HG03039 (cell line): ENCODE measurements around the gene ARCN1.

ENCODE experiments used
- ATAC-seq: cut with Tn5 transposase; IDR thresholded peaks from one replicate; pipeline ENCODE4 v1.9.1; 2021; ENCODE audit warnings: mild to moderate bottlenecking, moderate library complexity; ENCODE audit not compliant: unreplicated experiment

Gene ARCN1

DNA sequence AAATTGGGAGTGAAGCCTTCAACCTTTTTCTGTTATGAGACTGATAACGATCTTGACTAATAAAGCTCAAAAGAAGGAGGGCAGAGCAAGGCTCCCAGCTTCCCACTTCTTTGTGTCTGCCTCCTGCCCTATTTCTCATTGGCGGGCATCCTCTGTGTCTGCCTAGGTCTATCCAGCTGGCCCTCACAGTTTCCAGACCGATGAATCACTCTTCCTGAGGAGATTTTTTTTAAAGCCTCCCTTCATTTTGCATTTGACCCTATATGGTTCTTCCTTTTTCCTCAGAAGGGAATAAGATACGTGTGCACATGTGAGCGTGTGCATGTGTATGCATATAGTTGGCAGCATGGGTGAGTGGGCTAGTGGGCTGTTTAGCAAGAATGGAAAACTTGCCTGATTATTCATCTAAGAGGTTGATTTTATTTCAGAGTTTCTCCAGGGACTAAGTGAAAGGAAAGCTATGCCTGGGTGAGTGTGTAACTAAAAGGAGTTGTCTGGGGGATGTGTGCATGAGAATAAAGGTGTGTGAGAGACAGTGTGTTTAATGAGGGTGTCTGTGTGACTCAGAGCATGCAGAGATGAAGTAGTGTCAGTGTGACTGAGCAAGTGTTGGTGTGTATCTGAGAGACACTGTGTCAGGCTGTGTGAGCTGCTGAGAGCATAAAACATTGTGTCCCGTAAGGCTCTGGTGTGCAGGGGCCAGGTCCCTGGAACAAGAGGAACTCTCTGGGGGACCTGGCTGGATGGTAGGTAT, 47.4 kb downstream of the ARCN1 start:
- no peak for ATAC-seq

DNA sequence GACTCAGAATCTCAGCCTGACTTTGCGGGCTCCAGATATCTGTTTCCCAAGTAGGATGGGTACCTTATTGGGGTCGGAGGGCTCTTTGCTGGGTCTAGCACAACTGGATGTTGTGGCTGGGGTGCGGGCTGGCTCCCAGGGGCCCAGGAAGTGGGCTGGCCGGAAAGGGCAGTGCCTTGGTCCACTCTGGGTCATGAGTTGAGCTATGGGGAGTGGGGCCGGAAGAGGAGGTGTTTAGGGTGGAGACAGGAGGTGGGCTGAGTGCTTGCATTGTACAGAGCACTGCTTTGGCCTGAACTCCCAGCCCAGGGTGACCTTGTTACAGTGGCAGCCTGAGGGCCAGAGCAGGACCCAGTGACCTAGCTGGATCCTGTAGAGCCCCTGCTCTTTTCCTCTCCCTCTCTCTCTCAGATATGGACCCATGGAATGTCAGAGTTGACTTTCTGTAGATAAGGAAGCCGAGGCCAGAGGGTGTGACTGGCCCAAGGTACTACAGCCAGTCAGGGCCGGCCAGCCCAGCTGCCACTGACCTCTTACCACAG, 48.4 kb downstream of the ARCN1 start:
- no peak for ATAC-seq

DNA sequence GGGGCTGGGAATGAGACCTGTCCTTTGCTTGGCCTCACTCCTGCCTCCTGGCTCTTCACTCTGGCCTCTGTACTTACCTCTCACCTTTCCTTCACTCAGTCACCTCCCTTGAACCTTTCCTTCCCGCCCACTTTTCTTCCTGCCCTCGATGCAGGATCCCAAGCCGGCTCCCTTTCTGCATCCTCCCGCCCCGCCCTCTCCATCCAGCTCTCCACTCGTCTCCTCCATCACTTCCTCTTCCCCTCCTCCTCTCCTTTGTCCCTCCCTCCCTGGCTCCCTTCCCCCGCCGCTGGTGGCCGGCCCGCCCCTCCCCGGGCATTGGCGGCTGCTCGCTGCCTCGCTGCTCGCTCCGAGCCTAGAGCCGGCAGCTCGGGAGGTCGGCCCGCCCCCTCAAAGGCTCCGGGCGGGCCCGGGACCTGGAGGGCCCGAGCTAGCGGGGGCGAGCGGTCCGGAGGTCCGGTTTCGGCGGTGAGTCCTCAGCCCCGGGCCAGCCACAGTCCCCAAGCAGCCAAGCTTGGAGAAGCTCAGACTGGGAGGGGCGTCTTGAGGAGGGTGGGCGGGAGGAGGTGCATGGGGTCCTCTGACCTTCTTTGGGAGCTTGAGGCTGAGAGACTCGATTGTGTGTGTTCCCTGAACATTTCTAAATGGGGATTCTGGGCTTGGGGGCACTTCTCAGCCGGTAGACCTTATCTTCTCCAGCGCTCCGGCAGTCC, 49.0 kb downstream of the ARCN1 start:
- ATAC-seq = no peak

DNA sequence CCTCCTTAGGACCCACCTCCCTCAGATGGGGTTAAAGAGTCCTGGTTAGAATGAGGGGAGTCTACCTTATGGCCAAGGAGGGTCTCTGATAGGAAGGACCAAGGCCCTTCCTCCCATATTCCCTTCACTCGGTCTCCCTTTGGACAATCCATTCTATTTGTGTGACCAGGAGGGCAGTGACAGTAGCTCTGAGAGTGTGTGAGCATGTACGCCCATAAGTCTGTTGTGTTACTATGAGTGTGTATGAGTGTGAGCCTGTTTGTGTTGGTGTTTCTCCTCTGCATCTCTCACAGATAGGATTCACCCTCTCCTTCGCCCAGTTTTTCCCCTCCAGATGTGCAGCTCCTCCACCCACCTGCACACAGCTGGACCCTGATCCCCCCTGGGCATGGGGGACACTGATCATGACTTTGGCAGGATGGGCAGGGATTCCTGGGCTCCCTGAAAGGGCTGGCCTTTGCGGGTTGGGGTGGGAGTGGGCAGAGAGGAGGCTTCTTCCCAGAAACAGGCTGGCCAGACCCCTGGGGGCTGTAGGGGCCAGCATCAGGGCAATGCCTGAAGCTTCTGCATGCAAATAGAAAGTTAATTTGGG, 49.7 kb downstream of the ARCN1 start:
- no peak for ATAC-seq

DNA sequence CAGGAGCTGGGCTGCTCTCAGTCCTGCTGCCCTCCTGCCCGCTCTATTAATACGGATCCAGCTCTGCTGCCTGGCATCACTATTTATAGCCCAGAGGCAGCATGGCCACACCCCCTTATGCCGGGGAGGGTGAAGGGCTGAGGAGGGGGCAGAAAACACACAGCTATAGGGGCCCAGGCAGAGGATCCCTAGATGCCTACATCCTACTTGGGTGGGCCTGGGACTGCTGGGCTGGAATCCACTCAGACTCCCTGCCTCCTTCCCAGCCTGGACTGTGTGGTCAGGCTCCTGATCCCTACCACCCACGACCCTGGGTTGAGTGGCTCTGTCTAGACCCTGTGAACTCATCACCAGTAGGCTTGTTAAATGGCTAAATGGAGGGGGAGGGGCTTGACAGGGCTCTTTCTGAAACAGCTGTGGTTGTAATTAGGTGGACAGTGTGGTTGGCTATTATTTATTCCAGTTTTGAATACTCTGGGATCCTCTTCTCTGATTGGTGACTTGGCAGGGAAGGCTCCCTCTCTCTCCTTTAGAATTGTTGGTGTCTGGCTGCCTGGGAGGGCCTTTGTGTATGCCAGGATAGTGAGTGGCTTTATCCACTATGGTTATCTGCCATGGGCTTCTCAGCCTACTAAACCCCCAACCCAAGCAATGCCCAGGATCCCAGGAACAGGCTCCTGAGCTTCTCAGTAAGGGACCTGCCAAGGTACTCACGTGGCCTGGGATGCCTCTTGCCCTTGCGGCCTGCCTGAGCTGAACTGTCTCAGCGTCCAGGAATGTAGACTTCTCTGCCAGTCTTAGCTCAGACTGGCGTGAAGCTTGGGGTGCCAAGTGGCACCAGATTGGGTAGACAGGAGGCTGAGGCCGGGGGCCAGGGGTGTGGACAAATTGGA, 50.4 kb downstream of the ARCN1 start:
- ATAC-seq = no peak

DNA sequence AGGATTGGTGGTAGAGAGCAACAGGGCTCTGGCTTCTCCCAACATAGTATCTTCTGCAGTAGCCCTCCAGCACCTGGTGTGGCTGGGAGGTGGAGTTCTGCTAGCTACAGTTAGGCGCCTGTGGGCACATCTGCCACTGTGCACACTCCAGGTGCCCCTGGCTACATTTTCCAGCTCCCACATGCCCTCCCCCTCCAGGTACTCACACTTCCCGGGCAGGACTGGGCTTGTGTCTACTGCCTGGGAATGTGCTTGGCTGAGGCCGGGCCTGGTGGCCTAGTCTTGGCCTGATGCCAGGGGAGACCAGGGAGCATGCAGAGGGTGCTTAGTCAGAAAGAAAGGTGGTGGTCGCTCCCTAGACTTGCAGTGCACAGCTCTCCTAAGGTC, 51.1 kb downstream of the ARCN1 start:
- no peak for ATAC-seq

DNA sequence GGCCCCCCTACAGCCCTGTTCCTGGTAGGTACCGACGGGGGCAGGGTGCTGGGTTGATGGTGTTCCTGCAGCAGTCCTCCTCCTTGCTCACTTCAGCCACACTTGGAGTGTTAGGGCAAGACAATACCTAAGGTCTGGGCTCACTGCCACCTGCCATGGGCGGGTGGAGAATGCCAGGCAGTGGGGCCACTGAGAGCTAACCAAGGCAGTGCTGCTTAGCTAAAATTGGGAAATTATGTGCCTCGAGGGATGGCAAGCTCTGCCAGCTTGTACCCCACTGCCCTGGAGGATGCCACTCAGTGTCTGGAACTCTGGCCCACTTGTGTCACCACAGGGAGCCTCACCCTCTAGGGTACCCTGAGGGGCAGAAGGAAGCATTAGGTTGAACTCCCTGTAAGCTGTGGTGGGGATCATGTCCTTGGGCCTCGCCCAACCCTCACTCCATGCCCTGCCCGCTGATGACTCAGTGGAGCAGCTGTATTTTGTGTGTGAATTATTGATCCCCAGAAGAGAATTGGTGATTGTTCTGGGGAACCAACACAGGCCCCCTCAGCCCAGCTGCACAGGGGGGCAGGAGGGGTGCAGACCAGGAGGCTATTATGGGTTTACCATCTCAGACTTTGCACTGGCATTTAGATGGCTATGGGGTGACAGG, 53.0 kb downstream of the ARCN1 start:
- no peak for ATAC-seq

DNA sequence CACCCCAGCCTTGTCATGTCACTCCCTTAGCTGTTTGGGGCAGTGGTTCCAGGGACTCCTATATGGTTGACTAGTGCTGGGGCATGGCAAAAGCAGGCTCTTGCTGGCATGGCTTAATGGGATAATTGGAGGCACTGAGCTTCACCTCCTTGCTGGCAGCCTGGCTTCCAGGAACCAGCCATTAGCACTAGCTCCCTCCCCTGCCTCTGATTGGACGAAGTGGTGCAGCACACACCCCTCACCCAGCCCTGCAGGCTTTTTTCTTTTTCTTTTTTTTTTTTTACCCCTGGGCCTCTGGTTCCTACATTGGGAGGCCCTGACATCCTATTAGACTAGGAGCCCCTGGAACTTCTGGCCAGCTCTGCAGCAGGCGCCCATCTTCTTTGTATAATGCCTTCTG, 53.8 kb downstream of the ARCN1 start:
- ATAC-seq = no peak

DNA sequence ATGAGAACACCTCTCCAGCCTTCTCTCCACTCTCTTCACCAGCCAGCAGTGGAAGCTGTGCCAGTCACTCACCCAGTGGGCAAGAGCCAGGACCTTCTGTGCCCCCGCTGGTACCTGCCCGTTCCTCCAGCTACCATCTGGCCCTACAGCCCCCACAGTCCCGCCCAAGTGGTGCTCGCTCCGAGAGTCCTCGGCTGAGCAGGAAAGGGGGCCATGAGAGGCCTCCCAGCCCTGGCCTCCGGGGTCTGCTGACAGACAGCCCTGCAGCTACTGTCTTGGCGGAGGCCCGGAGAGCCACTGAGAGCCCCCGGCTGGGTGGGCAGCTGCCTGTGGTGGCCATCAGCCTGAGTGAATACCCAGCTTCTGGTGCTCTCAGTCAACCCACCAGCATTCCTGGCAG, 55.4 kb downstream of the ARCN1 start:
- no peak for ATAC-seq

DNA sequence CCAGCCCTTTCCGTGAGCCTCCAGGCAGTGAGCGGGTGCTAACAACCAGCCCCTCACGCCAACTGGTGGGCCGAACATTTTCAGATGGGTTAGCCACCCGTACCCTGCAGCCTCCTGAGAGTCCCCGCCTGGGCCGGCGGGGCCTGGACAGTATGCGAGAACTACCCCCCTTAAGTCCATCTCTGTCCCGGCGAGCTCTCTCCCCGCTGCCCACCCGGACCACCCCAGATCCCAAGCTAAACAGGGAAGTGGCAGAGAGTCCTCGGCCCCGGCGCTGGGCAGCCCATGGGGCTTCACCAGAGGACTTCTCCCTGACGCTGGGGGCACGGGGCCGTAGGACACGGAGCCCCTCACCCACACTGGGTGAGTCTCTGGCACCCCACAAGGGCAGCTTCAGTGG, 55.8 kb downstream of the ARCN1 start:
- ATAC-seq = no peak

DNA sequence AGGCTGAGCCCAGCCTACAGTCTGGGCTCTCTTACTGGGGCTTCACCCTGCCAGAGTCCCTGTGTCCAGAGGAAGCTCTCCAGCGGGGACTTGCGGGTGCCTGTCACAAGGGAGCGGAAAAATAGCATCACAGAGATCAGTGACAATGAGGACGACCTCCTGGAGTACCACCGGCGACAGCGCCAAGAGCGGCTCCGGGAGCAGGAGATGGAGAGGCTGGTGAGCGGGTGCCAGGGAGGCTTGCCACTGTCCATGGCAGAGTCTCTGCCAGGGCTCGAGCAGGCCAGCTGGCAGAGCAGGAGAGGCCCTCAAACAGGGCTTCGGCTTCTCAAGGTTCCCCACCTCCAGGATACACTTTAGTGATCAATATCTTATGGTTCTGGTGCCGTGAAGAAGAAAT, 56.2 kb downstream of the ARCN1 start:
- no peak for ATAC-seq

DNA sequence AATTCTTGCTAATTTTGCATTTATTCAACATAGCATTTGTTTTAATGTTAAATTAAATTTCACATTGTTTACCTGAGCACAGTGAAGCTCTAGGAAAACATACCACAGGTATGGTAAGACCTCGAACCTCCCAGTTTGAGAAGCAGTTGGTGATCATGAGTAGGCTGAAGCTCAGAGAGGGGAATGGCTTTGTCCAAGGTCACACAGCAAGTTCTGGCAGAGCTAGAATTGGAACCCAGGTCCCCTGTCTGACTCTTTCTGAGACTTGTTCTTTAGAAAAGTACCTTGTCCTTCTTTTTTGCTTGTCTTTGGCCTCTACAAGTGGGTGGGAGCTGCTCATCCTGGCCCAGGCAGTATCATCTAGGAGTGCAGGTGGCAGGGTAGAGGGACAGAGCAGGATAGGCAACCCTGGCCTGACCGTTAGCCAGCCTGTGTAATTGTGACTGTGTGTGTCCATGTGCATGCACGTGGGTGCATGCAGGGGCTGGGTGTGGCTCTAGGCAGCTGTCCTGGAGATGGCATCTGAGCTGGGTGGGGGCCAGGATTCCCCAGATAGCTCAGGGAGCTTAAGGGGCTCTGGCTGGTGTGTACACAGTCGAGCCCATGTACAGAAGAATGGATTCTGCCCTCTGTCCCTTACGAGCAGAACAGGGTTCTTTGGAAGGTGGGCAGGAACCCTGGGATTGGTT, 56.8 kb downstream of the ARCN1 start:
- ATAC-seq = no peak

DNA sequence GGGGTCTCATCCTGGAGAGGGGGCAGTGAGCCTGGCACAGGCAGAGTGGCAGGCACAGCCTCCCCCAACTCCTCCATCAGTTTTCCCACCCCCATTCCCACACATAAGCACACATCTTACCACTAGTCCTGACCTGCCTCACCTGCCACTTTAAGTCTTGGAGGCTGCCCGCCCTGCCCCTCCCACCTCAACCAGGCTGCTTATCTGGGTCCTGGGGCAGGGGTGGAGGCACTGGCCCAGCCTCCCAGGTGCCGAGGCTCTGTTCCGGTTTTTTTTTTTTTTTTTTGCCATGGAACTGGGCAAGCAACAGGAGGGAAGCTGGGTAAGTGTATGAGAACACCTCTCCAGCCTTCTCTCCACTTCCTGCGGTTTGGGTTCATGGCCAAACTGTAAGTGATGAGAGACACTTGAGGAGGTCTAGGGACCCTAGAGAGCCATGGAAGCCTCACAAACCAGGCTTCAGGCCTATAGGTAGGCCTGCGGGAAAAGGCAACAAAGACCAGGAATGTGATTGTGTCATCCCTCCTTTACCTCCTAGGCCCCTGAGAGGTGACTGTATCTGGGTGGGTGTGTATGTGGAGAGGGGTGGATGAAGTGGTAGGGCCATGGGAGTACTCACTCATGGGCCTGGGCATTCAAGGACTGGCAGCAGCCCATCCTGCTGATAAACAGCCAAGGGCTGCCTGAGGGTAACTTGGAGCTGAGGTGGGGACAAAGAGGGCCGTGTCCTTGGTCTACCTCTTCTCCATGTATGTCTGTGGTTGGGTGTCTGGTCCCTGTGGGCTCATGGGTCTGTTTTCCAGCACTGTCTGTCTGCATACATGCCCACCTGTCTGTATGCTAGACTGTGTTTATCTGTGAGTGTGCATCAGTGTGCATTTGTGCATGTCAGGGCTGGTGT, 57.8 kb downstream of the ARCN1 start:
- no peak for ATAC-seq

DNA sequence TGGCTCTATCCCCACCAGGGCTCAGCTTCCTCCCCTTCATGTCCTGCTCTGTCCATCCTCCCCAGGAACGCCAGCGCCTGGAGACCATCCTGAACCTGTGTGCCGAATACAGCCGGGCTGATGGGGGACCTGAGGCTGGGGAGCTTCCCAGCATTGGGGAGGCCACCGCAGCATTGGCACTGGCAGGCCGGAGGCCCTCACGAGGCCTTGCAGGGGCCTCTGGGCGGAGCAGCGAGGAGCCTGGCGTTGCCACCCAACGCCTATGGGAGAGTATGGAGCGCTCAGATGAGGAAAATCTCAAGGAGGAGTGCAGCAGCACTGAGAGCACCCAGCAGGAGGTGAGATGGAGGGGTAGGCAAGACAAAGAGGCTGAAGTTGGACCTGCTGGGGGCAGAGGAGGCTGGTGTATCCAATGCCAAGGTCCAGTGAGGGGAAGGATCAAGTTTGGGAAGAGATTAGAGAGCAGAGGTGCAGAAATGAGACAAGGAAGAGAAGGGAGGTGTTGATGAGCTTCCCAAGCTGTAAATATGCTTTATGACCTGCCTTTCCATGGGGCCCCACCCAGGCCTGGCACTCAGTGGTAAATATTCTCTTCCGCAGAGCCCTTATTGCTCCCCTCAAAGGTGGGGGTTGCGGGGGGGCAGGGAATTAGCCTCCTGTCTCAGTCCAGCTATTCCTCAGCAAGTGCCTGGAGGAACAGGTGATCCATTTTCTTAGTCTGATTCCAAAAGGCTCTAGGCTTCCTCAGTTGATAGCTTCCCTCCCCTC, 59.1 kb downstream of the ARCN1 start:
- no peak for ATAC-seq

DNA sequence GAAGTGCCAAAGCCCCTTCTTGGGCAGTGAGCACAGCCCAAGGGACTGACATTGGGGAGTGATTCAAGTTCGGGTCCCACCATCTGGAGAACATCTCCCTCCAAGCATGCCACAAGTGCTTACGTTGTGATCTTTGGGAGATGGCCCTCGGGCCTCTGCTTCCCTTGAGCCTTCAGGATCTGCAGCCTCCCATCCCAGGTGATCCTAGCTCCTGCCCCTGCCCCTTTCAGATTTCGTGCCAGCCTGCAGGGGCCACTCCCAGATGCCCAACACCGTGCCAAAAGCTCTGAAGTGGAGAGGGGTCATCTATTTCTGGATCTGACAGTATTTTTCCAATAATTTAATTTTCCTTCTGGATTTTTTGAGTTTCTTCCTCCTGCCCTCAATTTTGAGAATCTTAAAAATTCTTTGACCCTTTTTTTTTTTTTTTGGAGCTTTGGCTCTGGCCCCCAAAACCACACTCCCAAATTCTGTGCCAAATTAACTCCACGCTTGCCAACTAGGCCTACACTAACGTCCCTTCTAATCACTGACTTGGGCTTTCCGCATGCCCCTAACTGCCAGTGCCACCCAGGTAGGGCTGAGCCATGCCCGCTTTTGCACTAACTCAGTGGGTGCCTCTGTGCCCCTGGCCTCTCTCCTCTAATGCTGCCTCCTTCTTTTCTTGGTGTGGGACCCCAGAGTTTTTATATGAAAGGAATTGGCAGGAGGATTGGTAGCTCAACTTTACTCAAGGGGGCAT, 60.5 kb downstream of the ARCN1 start:
- no peak for ATAC-seq

DNA sequence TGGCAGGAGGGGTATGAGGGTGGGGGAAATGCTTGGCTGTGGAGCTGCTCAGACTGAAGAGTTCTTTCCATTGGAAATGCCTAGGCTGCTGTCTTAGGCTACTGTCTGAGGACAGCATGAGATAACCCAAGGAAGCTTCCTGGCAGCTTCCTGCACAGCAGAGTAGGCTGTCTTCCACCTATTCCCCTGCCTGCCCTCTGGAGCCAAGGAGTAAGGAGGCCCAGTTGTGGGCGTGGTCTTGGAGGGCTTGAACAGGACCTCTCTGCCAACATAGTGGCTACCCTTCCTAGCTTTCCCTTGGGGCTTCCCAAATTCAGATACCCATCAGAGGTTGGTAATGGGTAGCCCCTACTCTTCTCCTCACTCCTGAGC, 61.1 kb downstream of the ARCN1 start:
- no peak for ATAC-seq

DNA sequence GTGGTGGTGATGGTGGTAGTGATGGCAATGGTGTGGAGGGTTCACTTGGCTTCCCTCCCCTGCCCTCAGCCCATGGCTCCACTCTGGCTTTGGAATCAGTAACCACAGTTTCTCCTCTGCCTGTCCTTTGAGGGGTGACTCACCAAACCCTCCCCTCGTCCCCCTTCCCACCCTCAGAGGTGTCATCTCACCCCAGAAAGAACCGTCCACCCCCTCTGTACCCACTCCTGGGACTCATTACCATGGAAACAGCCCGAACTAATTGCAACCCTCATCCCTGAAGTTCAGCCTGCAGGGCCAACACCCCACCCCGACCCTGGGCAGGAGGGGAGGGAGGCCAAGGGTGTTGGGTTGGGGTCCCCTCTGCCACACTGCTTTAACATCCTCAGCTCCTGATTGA, 61.8 kb downstream of the ARCN1 start:
- no peak for ATAC-seq
